NCI-H748 (cell line): ENCODE data around the gene ASPSCR1.
"Not testable (repeated sequence)": the region's sequence is repeated elsewhere in the genome, so short reads cannot be mapped to it uniquely, and the experiment has no call there.

ENCODE experiments used
- DNase-seq: peaks from one replicate; lab custom pipeline; 2025; ENCODE audit not compliant: unreplicated experiment; lab: John Stamatoyannopoulos, UW

The ASPSCR1 gene

DNA sequence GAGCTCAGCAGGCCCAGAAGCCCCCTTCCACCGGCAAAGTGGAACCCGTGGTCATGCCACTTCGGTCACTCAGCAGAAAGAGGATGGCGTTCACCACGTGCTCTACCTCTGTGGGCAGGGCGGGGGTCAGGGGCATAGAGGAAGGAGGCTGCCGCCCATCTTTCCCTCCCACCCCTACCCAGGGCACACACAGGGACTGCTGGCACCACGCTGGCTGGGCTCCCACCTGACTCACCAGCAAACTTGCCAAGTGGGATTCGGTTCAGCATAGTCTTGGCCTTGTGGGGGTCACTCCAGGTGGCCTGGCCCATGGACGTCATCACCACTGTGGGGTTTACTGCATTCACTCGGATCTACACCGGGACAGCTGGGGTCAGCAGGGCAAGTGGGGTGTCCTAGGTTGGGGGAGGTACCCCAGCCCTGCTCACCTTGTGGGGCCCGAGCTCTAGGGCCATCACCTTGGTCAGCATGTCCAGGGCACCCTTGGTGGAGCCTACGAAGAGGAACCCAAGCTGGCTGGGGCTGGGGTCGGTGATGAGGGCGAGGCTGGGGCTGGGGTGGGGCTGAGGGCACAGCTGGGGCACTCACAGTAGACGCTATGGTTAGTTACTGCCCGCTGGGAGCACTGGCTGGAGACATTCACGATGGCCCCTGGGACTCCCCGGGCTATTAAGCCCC is 58.7 kb downstream of the ASPSCR1 start:
- no peak for DNase-seq

DNA sequence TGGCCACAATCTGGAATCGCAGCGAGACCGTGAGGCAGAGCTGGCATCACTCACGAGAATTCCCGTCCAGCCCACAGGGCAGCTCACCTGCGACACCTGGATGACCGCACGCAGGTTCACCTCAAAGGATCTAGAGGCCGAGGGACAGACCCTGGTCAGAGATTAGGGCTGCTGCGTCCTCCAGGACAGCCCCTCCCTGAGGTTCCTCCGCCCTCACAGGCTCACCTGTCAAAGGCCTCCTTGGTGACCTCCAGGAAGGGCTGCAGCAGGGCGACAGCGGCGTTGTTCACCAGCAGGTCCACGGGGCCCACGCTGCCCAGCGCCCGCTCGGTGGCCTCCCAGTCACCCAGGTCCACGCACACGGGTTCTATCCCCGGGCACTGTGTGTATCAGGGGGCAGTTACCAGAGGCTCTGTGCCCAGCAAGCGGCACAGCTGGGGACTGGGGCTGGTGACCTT is 59.2 kb downstream of the ASPSCR1 start:
- DNase-seq: no peak

DNA sequence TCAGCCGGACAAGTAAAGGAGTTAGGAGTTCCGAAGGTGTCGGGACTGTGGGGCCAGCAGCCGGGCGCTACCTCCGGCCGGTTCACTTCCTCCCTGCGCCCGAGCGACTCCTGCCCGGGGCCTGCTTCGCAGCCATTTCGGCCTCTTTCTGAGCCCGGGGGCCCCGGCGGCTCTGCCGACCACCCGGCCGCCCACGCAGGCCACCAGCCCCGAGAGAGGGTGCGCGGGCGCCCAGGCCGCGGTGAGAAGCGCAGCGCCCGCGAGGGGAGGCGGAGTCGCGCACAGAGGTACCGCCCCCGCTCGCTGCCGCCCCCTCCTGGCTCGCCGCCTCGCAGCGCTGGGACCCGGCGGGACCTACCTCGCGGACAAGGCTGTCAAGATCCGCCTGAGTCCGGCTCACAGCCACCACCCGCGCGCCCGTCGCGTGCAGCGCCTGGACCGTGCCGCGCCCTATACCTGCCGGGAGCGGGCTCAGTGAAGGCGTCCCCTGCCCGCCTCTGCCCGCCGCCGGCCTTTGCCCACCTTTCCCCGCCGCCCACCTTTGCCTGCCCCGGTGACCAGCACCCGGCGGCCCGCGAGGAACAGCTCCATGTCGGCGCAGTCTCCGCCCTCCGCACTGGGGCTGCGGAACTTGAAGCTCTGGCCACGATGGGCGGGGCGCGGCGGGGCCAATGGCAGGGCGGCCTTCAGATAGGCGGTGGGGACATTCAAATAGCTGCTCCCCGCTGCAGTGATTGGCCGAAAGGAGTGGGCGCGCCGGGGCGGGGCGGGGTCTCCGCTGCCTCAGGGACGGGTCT is 59.9 kb downstream of the ASPSCR1 start, which contains the start of gene DCXR:
Gene DCXR (minus strand): TSS at position 606 of the 797 bp plus-strand sequence. CDS start 15 bp downstream, at position 591.
- DNase-seq: peak; percentile 98

DNA sequence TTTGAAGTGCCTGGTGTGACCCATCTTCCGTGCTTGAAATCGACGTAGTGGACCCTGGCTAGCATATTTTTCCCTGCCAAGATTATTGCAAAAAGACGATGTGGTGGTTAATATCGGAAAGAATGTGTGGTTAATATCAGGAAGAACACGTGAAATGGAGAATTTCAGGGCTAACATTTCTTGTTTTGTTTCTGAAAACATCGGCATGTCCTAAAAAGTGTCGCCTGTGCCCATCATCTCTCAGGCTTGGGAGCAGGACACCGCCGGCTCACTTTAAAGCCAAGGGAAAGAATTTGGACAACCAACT is 60.4 kb downstream of the ASPSCR1 start:
- DNase-seq: no peak

DNA sequence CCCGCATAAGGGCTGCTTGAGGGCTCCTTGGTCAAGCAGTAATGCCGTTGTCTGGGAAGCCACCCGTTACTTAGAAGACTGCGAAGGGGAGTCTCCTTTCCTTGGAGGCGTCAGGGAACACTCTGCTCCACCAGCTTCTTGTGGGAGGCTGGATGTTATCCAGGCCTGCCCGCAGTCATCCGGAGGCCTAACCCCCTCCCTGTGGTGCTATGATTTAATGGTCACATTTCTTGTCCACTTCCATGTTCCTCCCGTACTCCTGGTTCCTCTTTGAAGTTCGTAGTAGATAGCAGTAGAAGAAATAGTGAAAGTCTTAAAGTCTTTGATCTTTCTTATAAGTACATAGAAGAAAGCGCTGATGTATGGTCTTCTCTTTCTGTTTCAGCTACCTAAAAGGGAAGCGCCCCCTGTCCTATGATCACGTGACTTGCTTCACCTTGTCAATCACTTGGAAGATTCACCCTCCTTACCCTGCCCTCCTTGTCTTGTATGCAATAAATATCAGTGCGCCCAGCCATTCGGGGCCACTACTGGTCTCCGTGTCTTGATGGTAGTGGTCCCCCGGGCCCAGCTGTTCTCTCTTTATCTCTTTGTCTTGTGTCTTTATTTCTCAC is 61.5 kb downstream of the ASPSCR1 start:
- DNase-seq: not testable (repeated sequence)

DNA sequence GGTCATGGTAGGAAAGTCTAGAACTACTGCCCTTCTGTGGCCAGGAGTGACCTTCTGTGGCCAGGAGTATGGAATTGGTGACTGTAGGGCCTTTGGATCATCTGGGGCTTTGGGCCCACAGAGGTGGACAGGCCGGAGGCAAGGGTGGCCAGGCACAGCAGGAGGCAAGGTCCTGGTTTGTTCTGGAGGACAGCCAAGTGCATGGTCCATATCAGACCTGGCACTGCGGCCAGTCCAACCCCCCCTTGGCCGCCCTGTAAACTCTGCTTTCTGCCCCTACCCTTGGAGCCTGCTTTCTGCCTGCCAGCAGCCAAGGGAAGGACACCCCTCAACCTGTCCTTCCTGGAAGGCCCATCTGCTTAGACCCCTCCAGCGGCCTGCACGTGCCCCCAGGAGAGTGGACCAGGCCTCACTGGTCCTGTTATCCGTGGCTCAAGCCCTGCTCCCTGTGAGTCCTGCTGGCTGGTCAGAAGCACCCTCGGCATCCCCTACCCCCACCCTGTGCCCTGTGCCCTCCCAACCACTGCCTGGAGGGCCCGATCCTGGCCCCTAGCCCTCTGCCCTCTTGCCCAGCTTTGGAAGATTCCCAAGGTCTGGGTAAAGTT is 62.4 kb downstream of the ASPSCR1 start:
- DNase-seq: no peak

DNA sequence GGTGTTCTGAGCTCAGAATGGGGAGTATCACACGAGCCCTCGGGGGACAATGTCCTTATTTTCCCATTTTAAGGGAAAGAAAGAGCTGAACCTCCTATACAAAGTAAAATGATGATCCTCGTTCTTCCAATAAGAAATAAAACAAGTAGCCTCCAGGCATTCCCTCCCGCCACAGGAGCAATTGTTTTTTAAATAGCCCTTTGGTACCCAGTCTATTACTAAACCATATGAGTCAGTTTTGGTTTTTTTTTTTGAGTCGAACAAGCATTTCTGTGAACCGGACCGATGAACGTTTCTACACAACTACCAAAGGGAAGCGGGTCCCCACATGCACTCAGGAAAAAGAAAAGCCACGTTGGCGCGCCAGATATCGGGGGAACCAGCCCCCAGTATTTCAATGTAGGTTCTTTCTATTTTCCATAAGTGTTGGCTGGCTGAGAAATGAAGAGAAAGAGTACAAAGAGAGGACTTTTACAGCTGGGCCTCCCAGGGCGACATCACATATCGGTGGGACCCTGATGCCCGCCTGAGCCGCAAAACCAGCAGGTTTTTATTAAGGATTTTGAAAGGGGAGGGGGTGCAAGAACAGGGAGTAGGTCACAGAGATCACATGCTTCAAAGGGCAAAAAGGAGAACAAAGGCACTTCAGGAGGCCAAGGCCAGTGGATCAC is 63.9 kb downstream of the ASPSCR1 start:
- DNase-seq: no peak

DNA sequence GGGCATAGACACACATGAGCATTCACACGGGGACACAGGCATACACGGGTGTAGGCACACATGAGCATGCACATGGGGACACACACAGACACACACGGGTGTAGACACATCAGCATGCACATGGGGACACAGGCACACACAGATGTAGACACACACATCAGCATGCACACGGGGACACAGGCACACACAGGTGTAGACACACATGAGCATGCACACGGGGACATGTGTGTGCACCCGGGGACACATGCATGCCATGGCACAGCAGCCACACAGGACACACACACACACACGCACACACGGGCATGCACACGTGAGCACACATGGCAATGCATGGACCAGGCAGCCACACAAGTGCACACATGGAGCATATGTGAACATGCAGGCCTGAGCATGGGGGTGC is 65.2 kb downstream of the ASPSCR1 start:
- DNase-seq: no peak

DNA sequence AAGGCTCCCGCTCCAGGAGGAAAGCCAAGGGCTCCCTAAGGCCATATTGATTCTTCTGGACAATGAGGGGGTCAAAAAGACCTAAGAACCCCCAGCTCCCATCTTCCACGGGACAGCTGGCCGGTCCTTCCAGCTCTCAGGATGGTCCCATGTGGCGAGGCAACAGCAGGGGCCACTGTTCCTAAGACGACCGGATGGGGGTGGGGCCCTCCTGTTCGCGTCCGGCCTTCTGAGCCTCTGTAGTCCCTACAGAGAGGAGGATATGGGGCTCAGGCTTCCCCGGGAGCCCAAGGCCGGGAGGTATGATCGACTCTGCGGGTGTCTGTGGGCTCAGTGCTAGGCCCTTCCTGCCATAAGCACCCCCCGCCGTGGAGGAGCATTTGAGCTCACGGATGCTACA is 66.1 kb downstream of the ASPSCR1 start:
- no peak for DNase-seq

DNA sequence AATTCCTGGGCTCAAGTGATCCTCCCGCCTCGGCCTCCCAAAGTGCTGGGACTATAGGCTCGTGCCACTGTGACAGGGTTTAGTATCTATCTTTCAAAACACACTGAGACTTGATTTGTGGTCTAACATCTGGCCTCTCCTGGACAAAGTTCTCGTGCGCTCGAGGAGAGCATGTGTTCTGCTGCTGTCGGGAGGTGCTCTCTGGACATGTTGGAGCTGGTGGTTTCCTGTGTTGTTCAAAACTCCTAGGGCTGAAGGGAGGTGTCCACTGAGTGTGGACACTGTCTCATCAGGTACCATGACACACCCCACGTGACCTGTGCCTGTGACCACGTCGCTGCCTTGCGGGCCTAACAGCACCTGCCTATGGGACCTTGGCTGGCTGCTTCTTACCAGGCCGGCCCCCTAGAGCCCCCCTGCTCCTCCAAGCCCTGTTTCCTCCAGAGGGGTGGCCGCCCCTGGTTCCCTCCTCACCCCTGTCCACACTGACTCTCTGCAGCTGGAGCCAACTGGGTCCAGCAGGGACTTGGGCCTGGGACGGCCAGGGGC is 68.6 kb downstream of the ASPSCR1 start:
- DNase-seq: no peak

DNA sequence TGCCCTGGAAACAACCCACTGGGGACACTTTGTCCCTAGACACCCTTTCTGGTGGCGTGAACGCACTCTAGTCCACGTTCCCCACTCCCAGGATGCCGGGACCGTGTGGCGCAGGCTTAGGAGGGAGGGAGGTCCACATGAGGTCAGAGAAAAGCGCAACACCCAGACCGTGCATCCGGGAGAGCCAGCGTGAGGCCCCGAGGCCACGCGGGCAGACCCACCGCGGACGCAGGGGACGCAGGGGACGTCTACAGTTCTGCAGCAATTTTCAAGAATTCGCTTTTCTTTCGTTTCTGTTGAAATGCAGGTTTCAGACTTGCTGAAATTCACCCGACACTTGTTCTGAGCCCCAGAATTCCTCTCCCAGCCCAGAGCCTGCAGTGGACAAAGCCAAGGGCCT is 69.5 kb downstream of the ASPSCR1 start:
- no peak for DNase-seq

DNA sequence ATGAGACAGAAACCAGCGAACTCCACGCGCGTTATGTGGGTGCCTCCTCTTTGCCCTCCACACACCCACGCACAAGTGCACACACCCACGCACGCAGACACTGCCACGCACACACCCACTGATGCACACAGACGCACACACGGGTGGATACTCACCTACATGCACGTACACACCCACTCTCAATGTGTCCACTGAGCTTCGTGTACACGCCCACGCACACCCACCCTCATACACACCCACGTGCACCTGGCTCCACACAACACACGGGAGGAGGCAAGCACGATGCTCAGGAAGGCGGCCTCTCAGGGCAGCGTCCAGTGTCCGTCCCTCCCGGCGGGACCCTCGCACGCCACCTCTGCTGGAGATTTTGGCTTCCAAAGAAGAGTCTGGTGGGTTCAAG is 70.0 kb downstream of the ASPSCR1 start:
- DNase-seq: no peak

DNA sequence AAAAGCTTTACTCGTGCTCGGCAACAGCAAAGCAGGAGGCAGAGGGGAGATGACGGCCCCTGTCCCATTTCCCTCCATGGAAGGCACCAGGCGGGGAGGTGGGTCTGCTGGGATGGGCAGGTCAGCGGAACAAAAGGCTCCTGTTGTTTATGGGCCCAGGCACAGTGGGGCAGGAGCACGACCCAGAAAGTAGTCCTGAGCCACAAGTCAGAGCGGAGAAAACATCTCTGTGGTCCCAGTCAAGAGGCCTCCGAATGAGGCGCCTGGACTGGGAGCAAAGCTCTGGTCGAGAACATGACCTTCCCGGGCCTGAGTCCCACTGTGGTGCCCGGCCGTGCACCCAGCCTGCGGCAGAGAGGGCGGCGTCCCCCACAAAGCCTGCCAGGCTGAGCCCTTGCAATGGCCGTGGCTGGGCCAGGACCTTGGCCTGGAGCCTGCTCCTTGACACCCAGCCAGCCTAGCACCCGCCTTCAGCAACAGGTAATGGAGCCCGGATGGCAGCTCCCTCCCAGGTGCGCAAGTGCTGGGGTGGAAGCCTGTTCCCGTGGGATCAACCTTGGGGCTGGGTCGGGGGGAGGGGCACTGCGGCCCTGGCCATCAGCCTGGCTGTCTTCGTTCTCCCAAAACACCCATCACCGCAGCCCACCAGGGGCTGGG is 70.6 kb downstream of the ASPSCR1 start:
- no peak for DNase-seq

DNA sequence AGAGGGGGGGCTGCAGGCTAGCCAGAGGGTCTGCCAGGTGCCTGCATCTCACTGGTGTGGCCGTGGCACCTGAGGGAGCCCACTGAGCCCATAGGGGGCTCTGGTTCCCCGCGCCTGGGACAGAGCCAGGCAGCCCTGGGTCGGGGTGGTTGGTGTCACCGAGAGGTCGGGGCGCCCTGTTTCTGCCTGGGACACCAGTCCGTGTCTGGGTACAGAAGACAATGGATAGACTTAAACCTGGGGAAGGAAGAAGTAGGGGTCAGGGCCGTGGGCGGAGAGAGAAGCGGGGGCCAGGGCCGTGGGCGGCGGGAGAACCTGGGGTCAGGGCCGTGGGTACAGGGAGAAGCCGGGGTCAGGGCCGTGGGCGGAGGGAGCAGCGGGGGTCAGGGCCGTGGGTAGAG is 71.1 kb downstream of the ASPSCR1 start:
- no peak for DNase-seq

DNA sequence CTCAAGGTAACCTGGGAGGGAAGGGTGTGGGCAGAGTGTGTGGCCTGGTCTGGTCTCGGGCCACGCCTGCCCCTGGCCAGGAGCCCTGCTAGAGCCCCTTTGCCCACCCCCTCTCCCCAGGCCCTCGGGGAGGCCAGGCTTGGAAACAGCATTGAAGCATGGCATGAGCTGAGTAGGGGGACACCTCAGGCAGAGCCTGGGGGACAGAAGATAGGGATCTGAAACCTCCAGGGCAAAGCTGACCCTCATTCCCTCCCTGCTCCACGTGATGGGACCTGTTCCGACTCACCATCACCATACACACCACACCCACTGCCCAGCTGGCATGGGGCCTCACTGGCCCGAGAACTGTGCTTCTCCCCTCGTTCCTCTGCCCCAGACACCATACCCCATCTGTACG is 71.7 kb downstream of the ASPSCR1 start:
- DNase-seq: no peak

DNA sequence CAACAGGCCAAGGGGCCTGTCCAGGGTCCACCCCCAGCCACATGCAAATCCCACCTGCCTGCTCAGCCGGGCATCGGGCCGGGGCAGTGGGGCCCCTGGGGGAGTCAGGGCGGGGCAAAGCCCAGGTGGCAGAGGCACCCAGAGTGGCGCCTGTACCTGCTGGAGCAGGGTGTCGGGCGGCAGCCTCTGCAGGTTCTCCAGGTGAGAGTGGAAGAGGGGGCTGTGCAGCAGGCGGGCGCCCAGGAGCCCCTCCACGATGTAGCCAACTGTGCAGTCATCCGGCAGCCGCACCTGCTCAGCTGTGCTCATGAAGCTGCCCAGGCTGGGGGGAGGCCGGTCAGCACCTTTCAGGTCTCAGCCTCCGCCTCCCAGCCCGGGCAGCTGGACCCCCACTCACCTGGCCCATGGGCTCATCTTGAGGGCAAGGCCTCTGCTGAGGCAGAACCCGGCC is 72.1 kb downstream of the ASPSCR1 start:
- no peak for DNase-seq

DNA sequence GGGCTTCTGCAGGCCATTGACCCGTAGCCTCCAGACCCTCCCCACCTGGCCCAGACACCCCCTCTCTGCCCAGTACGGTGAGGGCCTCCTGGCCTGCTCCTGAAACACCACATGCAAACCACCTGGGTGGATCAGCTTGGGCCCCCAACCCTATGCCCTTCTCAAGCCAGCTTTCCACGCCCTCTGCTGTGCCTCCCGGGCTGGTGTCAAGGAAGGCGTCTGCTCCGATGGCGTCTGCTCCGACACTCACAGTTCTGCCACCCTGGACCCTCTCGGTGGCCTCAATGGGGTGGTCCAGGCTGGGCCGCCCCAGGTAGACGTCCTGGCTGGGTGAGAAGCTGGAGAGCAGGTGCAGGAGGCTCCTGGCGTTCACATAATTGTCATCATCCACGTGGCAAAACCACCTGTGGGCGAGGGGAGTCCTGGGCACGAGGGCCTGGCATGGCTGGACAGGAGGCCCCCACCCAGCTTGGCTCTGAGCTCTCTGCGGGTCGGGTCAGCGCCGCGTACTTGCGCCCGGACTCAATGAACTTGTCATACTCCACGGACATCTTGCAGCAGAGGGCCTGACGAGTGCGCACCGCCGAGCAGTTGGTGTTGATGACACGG is 72.8 kb downstream of the ASPSCR1 start:
- no peak for DNase-seq

DNA sequence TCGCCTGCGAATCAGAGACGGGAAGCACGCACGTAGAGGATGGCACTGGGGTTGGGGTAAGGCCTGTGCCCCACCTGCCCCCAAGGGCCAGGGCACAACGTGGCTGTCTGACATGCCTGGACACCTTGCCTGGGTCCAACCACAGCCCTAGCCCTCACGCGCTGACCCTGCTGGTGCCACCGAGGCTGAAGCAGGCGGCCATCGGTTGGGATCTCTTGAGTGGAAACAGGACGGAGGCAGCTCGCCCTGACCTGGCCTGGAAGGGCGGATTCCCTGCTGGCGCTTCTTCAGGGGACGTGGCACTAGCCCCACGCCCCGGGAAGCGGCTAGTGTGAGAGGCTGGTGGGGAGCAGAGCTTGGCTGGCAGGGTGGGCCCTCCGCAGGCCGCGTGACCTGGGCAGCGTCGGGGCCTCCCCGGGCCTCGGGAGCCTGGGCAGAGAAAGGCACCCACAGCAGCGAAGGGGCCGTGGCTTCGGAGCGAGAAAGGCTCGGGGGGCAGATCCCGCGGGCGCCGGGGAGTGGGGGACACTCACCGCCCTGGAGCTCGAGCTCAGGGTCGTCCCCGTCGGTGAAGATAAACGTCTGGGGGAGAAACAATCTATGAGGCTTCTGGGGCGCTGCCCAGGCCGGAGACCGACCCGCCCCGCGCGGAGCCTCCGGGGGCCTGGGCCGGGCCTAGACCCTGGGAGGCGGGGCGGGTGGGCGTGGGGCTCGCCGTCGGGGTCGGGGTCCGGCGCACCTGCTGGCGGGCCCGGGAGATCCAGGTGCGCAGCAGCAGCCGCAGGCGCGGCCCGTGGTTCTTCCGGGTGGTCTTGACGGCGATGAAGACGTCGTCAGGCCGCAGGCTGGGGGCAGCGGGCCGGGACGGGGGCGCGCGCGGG is 73.6 kb downstream of the ASPSCR1 start:
- DNase-seq: peak; percentile 37
